Brain microvascular endothelial cell (primary cell): Measurements from ENCODE around the gene EPAS1.
A peak's percentile ranks its signal among the peaks of the same experiment; 100 is the strongest.

Source experiments
- DNase-seq: peaks from one replicate; pipeline ENCODE4 v3.0.0-alpha.2; 2020
- H3K27ac ChIP-seq: fragments of 250-450 bp; sonication (Bioruptor Pico); 2 replicates; pipeline ENCODE4 v1.5.1; 2020; ENCODE audit warnings: mild to moderate bottlenecking, moderate library complexity
- H3K27me3 ChIP-seq: fragments of 250-450 bp; sonication (Bioruptor Pico); replicated peaks from 2 replicates; pipeline ENCODE4 v1.5.1; 2020; ENCODE audit warnings: mild to moderate bottlenecking
- H3K36me3 ChIP-seq: fragments of 250-450 bp; sonication (Bioruptor Pico); replicated peaks from 2 replicates; pipeline ENCODE4 v1.5.1; 2020; ENCODE audit warnings: mild to moderate bottlenecking
- H3K4me3 ChIP-seq: 2 replicates; pipeline ENCODE4 v1.5.1; 2011; ENCODE audit warnings: low read depth, mild to moderate bottlenecking, control low read depth, low read length, moderate library complexity
- in situ Hi-C: cut with HindIII; loops from 2 replicates; pipeline ENCODE4 v1.10.0; 2017; ENCODE audit warnings: low sequenced_read_pairs, low pct_ligation_motif_present
- TF ChIP-seq, protein P1 (sequence below): IDR thresholded peaks from 2 replicates; pipeline ENCODE4 v1.5.1; 2011; ENCODE audit warnings: low read depth, mild to moderate bottlenecking, moderate library complexity, low read length, control low read depth, inconsistent platforms; ENCODE audit errors: missing control alignments

Gene EPAS1

DNA sequence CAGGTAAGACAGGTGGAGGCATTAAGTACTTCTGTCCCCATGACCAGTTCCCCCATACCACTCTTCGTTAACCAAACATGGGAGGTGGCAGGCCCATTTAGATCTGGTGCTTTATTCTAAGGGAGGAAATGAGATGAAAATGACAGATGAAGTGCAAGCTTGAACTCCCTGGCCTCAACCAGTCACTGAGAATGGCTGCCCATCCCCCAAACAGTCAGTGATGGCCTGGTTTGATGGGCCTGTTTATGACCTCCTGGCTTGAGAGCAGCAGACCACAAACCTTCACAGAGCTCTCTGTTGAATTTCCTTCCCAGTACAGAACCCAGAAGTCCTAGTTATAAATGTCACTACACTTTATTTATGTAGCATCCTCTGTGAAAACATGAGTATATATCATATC, 31.1 kb downstream of the EPAS1 start:
- no peaks in the 10 kb centered on the region for H3K27me3 ChIP-seq
- H3K4me3 ChIP-seq: no peak overlapping the region
- no peak for DNase-seq
- TF ChIP-seq, protein P1, sequence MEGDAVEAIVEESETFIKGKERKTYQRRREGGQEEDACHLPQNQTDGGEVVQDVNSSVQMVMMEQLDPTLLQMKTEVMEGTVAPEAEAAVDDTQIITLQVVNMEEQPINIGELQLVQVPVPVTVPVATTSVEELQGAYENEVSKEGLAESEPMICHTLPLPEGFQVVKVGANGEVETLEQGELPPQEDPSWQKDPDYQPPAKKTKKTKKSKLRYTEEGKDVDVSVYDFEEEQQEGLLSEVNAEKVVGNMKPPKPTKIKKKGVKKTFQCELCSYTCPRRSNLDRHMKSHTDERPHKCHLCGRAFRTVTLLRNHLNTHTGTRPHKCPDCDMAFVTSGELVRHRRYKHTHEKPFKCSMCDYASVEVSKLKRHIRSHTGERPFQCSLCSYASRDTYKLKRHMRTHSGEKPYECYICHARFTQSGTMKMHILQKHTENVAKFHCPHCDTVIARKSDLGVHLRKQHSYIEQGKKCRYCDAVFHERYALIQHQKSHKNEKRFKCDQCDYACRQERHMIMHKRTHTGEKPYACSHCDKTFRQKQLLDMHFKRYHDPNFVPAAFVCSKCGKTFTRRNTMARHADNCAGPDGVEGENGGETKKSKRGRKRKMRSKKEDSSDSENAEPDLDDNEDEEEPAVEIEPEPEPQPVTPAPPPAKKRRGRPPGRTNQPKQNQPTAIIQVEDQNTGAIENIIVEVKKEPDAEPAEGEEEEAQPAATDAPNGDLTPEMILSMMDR: no peak
- H3K27ac ChIP-seq: no peak overlapping the region
- no peaks in the 10 kb centered on the region for H3K36me3 ChIP-seq
- in situ Hi-C loops: no loop called here

DNA sequence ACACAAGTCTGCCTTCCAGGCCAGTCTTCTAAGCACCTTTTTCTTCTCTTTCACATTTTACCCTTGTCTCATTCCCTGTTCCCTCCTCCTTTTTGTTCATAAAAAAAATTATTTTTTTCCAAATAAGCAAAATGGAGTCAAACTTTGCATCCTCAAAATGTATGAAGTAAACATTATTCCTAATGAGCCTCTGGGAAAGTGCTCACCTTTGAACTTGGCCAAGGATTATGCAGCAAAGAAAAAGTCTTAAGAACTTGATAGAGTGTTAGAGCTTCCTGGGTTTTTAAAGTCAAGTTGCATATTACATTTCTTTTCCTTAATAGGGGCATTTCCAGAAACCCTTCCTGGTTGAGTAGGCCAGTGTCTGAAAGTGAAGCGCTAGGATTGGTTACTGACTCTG, 31.6 kb downstream of the EPAS1 start:
- Histone ChIP-seq H3K4me3 (no peak overlapping the region), H3K27me3 (no peaks in the 10 kb centered on the region), H3K27ac (no peak overlapping the region), H3K36me3 (no peaks in the 10 kb centered on the region)
- in situ Hi-C loops: no loop called here
- TF ChIP-seq, protein P1: no peak
- no peak for DNase-seq

DNA sequence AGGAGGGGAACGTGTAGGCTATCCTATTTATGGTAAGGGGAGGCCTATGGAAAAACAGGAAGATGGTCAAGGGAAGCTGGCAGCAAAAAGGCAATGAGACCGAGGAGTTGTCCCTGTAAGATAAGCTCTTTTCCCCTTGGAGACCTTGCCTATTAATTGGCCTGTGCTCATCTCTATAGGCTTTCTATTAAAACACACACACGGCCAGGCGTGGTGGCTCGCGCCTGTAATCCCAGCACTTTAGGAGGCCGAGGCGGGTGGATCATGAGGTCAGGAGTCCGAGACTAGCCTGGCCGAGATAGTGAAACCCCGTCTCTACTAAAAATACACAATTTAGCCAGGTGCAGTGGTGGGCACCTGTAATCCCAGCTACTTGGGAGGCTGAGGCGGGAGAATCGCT, 32.1 kb downstream of the EPAS1 start:
- Histone ChIP-seq H3K27me3 (no peaks in the 10 kb centered on the region), H3K36me3 (no peaks in the 10 kb centered on the region), H3K27ac (peak overlapping the region; percentile 16), H3K4me3 (no peak overlapping the region)
- no peak for DNase-seq
- TF ChIP-seq, protein P1: no peak
- in situ Hi-C loops: no loop called here

DNA sequence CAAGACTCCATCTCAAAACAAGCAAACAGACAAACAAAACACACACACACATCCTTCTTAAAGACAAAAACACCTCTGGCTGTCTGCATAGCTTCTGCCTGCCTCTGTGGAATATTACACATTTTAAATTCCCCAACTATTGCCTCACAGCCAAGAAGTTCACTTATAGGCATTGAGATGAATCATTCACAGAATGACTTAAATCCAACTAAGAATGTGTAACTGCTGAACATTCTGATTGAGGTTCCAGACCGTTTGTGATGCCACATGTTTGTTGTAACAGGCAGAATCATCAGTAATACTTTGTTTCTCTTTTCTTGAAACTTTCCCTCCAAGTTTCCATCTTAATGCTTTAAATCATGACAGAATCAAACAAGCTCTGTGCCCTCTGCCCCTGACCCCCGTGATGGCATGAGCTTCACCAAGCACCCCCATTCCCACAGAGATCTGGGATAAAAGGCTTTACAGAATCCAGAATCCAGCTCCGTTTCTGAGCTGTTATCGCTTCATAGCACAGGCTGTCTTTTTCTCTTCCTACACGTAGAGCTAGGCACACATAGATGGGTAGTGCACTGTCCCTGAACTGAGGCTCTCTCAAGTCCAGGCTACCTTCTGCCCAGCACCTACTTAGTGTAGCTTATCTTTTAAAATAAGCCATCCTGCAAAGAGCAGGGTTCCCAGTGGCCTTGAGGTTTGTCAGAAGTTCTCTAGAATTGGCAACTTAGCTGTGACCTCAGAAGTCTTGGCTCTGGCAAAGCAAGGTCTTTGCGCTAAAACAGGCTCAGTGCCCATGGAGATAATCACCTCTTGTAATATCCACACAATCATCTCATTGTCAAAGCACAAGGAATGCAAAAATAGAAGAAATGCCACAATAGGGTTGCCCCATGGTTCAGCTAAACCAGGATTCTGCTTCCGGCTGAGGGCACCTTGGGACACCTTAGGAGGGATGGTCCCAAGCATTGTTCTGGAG, 32.9 kb downstream of the EPAS1 start:
- H3K4me3 ChIP-seq: no peak overlapping the region
- H3K36me3 ChIP-seq: no peaks in the 10 kb centered on the region
- H3K27me3 ChIP-seq: no peaks in the 10 kb centered on the region
- TF ChIP-seq, protein P1: no peak
- DNase-seq: peak; percentile 85
- in situ Hi-C loops: no loop called here
- H3K27ac ChIP-seq: peak overlapping the region; percentile 72

DNA sequence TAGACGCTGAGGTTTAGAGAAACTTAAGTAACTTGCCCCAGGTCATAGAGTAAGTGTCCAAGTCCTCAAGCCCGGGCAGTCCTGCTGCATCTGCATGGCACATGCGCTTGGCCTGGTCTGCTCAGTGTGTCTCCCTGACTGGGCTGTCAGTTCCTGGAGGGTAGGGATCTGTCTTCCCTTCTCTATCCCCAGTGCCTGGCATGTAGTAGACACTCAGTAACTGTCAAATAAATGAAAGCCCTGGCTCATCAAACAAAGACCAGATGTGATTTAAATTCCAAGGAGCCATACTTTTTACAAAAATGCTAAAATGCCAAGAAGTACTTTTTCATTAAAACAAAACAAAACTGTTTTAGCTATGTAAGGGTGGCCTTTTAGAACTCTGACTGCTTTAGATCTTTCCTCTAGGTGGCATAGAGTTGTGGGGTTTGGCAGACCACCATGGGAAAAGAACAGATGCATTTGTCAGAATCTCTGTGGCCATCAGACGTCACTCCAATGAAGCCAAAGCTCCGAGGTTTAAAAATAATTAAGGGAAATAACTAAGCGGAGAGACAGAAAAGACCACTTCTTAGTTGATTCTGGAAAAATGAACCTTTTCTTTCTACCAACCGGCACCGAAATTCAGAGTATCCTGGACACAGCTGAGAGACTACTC, 34.0 kb downstream of the EPAS1 start:
- in situ Hi-C loops: no loop called here
- Histone ChIP-seq H3K27me3 (no peaks in the 10 kb centered on the region), H3K4me3 (no peak overlapping the region), H3K36me3 (no peaks in the 10 kb centered on the region), H3K27ac (peak overlapping the region; percentile 53)
- TF ChIP-seq, protein P1: no peak
- DNase-seq: no peak
